ENCODE results near the gene SCYL3.

The SCYL3 gene

DNA sequence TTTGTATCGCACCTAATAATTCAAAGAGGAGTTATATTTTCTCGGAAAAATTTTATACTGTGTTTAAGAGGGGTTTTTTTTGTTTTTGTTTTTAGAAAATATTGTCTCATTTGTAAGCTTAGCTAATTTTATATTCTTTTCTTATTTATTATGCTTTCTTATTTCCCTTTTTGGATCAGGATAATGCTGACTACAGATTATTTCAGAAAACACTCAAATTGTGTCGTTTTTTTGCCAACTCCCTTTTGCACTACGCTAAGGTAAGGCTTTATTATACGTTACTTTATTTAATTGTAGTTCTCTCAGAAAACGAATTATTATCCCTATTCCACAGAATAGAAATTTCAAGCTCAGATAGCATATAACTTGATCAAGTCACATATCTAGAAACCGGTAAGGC lies 72.2 kb downstream of the SCYL3 start:
- Histone ChIP-seq H3K79me2 (ENCODE audit: insufficient read depth, low read length) (no peaks in the 10 kb centered on the region), H3K4me3 (ENCODE audit: insufficient read depth, low read length, poor library complexity, severe bottlenecking) (no peak overlapping the region), H4K20me1 (ENCODE audit: low read depth, low read length) (0 out of 2 replicates have a peak, but pooled peaks cover 3% of the 10 kb centered on the region), H3F3A (ENCODE audit: insufficient read depth) (peaks cover 8% of the 10 kb centered on the region; the same call in 1 of the 2 replicates), H3K27ac (ENCODE audit: low read depth, low read length) (no peak overlapping the region), H3K4me2 (ENCODE audit: low read depth, low read length, poor library complexity, severe bottlenecking) (no peak overlapping the region), H3K36me3 (ENCODE audit: low read length) (peaks cover 38% of the 10 kb centered on the region), H3K27me3 (ENCODE audit: low read length) (no peaks in the 10 kb centered on the region), H2AFZ (ENCODE audit: low read depth, low read length, severe bottlenecking) (no peak overlapping the region), H3K9me3 (ENCODE audit: insufficient read depth, low read length) (peaks cover 2% of the 10 kb centered on the region; the same call in 1 of the 2 replicates), H3K9ac (ENCODE audit: low read length) (no peak overlapping the region), H3K9me2 (replicated peaks; ENCODE audit: insufficient read depth, low read length) (no peaks in the 10 kb centered on the region)
- no peak for TF ChIP-seq CTCF (IDR thresholded peaks at IDR 0.05; ENCODE audit: insufficient read depth, low read length, poor library complexity, severe bottlenecking)

DNA sequence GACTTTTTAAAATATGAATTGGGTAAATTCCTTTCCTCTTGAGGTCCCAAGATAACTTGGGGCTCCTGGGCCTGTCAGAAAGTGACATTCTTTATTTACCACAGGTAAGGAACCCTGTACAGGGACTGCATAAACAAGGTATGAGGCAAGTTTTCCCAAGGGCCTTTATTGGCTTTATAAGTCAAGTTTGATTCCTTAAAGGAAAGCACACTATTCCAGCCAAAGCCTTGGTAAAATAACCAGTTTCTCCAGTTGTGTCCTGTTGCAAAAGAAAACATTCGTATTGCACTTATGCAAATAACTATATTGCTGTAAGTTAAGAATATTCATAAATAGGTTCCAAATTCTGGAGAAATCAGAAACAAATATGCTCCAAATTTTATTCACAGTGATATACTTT lies 77.1 kb downstream of the SCYL3 start:
- TF ChIP-seq EZH2phosphoT487 (conservative IDR thresholded peaks at IDR 0.05; ENCODE audit: low read length) (no peak), CTCF (IDR thresholded peaks at IDR 0.05; ENCODE audit: insufficient read depth, low read length, poor library complexity, severe bottlenecking) (no peak)
- no peak overlapping the region for H3K4me2 ChIP-seq (ENCODE audit: low read depth, low read length, poor library complexity, severe bottlenecking)
- 0 out of 2 replicates have a peak, but pooled peaks cover 1% of the 10 kb centered on the region for H4K20me1 ChIP-seq (ENCODE audit: low read depth, low read length)
- H3K27me3 ChIP-seq (ENCODE audit: low read length), result no peaks in the 10 kb centered on the region
- H3K9ac ChIP-seq (ENCODE audit: low read length), result no peak overlapping the region
- H3K9me3 ChIP-seq (ENCODE audit: insufficient read depth, low read length), result peaks cover 15% of the 10 kb centered on the region; the same call in 1 of the 2 replicates
- H3K79me2 ChIP-seq (ENCODE audit: insufficient read depth, low read length), result 0 out of 2 replicates have a peak, but pooled peaks cover 3% of the 10 kb centered on the region
- no peak overlapping the region for H3K27ac ChIP-seq (ENCODE audit: low read depth, low read length)
- H3K4me3 ChIP-seq (ENCODE audit: insufficient read depth, low read length, poor library complexity, severe bottlenecking), result no peak overlapping the region
- no peak overlapping the region for H2AFZ ChIP-seq (ENCODE audit: low read depth, low read length, severe bottlenecking)
- no peaks in the 10 kb centered on the region for H3K9me2 ChIP-seq (replicated peaks; ENCODE audit: insufficient read depth, low read length)
- 0 out of 2 replicates have a peak, but pooled peaks cover 4% of the 10 kb centered on the region for H3F3A ChIP-seq (ENCODE audit: insufficient read depth)
- H3K36me3 ChIP-seq (ENCODE audit: low read length), result peaks cover 63% of the 10 kb centered on the region

DNA sequence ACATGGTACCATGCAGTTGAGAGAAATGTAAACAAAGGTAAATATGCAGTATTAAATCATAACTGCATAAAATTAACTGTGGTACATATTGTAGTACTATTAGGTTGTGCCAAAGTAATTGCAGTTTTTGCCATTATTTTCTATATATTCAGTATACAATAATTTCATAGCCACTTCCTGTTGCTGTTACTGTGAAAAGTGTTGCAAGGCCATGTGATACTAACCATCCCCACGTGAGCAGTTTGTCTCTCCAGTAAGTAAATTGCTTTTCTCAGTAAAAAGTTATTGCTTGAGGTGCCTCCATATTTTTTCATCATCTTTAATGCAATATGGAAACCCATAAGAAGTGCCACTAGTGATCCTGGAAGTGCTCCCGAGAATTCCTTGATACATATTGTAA lies 79.4 kb downstream of the SCYL3 start:
- no peak overlapping the region for H3K9ac ChIP-seq (ENCODE audit: low read length)
- peaks cover 70% of the 10 kb centered on the region for H3K36me3 ChIP-seq (ENCODE audit: low read length)
- H3K27me3 ChIP-seq (ENCODE audit: low read length), result no peaks in the 10 kb centered on the region

More for the DNA sequence above, 79.4 kb downstream of the SCYL3 start:
- Histone ChIP-seq H3K9me3 (ENCODE audit: insufficient read depth, low read length) (peaks cover 15% of the 10 kb centered on the region; the same call in 1 of the 2 replicates), H4K20me1 (ENCODE audit: low read depth, low read length) (no peaks in the 10 kb centered on the region), H3F3A (ENCODE audit: insufficient read depth) (peaks cover 1% of the 10 kb centered on the region; the same call in 1 of the 2 replicates), H3K79me2 (ENCODE audit: insufficient read depth, low read length) (peaks cover 10% of the 10 kb centered on the region; the same call in 1 of the 2 replicates), H2AFZ (ENCODE audit: low read depth, low read length, severe bottlenecking) (no peak overlapping the region), H3K27ac (ENCODE audit: low read depth, low read length) (no peak overlapping the region), H3K4me2 (ENCODE audit: low read depth, low read length, poor library complexity, severe bottlenecking) (no peak overlapping the region), H3K9me2 (replicated peaks; ENCODE audit: insufficient read depth, low read length) (no peaks in the 10 kb centered on the region), H3K4me3 (ENCODE audit: insufficient read depth, low read length, poor library complexity, severe bottlenecking) (no peak overlapping the region)
- no peak for TF ChIP-seq CTCF (IDR thresholded peaks at IDR 0.05; ENCODE audit: insufficient read depth, low read length, poor library complexity, severe bottlenecking)
- TF ChIP-seq EZH2phosphoT487 (conservative IDR thresholded peaks at IDR 0.05; ENCODE audit: low read length), result no peak
